SK-N-SH (cell line): Measurements from ENCODE around the gene ZNF207. TPM values are rescaled to one million over a fixed set of nuclear protein-coding genes. Genes with fewer than 3 reads are reported as not detected.

ENCODE experiments used
- CTCF ChIA-PET: fragments of 300-600, 350-600 bp; formaldehyde crosslinking; extraction: SDS; loops from one replicate; lab custom pipeline; 2021; lab: Yijun Ruan, JAX
- POLR2A ChIA-PET: fragments of 350-600 bp; sonication (Branson Sonifier 250); formaldehyde crosslinking; extraction: SDS; loops from one replicate; lab custom pipeline; 2020; ENCODE audit warnings: antibody characterized with exemption, inconsistent platforms; lab: Yijun Ruan, JAX
- DNase-seq: peaks from one replicate; pipeline ENCODE4 v3.0.0; 2012
- H2AFZ ChIP-seq: fragments of 200-600 bp; sonication (generic); 2 replicates; pipeline ENCODE4 v1.8.1; 2016; ENCODE audit warnings: antibody characterized with exemption, mild to moderate bottlenecking, low read depth
- H3F3A ChIP-seq: fragments of 200-600 bp; sonication (generic); replicated peaks from 2 replicates; pipeline ENCODE3; 2016; ENCODE audit warnings: antibody characterized with exemption, mild to moderate bottlenecking; ENCODE audit not compliant: insufficient read depth
- H3K27ac ChIP-seq, 2 experiments: fragments of 200-500 bp in 1 of 2; fragments of 200-600 bp in 1 of 2; sonication (Bioruptor generic) in 1 of 2; sonication (generic), shearing (Covaris generic) in 1 of 2; 2 replicates each; pipeline versions ENCODE4 v1.5.1 to v1.6.1; 2014 to 2016; ENCODE audit warnings: low read depth in 2 of 2, inconsistent platforms in 1 of 2, low read length in 1 of 2, mild to moderate bottlenecking in 1 of 2, mixed read lengths in 1 of 2
- H3K27me3 ChIP-seq: fragments of 200-600 bp; sonication (generic), shearing (Covaris generic); 2 replicates; pipeline ENCODE4 v1.6.1; 2016; ENCODE audit warnings: mixed run types; ENCODE audit not compliant: insufficient read depth
- H3K36me3 ChIP-seq, 2 experiments: fragments of 200-500 bp in 1 of 2; fragments of 200-600 bp in 1 of 2; sonication (Bioruptor generic) in 1 of 2; sonication (generic) in 1 of 2; replicated peaks in 1 of 2; 2 replicates each; pipeline versions ENCODE3 to v1.5.1; 2014 to 2016; ENCODE audit warnings: low read length in 1 of 2, mild to moderate bottlenecking in 1 of 2; ENCODE audit not compliant: insufficient read depth in 2 of 2, control insufficient read depth in 1 of 2
- H3K4me1 ChIP-seq, 2 experiments: fragments of 200-500 bp in 1 of 2; fragments of 200-600 bp in 1 of 2; sonication (Bioruptor generic) in 1 of 2; sonication (generic), shearing (Covaris generic) in 1 of 2; 2 replicates each; pipeline versions ENCODE4 v1.5.1 to v1.6.1; 2014 to 2016; ENCODE audit warnings: low read depth in 1 of 2, low read length in 1 of 2, mixed run types in 1 of 2; ENCODE audit not compliant: insufficient read depth in 2 of 2, control insufficient read depth in 1 of 2
- H3K4me2 ChIP-seq: fragments of 200-600 bp; sonication (generic), shearing (Covaris generic); 2 replicates; pipeline ENCODE4 v1.6.1; 2017; ENCODE audit warnings: mixed run types
- H3K4me3 ChIP-seq, 2 experiments: fragments of 200-500 bp in 1 of 2; fragments of 200-600 bp in 1 of 2; sonication (Bioruptor generic) in 1 of 2; sonication (generic), shearing (Covaris generic) in 1 of 2; 2 replicates each; pipeline versions ENCODE4 v1.5.1 to v1.8.1; 2014 to 2016; ENCODE audit warnings: low read depth in 2 of 2, inconsistent platforms in 1 of 2, low read length in 1 of 2, mild to moderate bottlenecking in 1 of 2, mixed read lengths in 1 of 2, moderate library complexity in 1 of 2
- H3K79me2 ChIP-seq: fragments of 200-600 bp; sonication (generic); 2 replicates; pipeline ENCODE4 v1.8.1; 2017; ENCODE audit warnings: mild to moderate bottlenecking; ENCODE audit not compliant: insufficient read depth
- H3K9ac ChIP-seq: fragments of 200-600 bp; sonication (generic); 2 replicates; pipeline ENCODE4 v1.6.1; 2017; ENCODE audit warnings: mixed run types
- H3K9me2 ChIP-seq: fragments of 200-600 bp; sonication (generic); 2 replicates; pipeline ENCODE4 v1.6.1; 2017; ENCODE audit warnings: mixed run types
- H3K9me3 ChIP-seq: fragments of 200-600 bp; sonication (generic); 2 replicates; pipeline ENCODE4 v1.6.1; 2017; ENCODE audit warnings: mixed run types, mild to moderate bottlenecking, moderate library complexity
- H4K20me1 ChIP-seq: fragments of 200-600 bp; sonication (generic); 2 replicates; pipeline ENCODE4 v1.6.1; 2017; ENCODE audit warnings: mild to moderate bottlenecking, mixed run types; ENCODE audit not compliant: insufficient read depth
- EZH2phosphoT487 ChIP-seq: fragments of 200-600 bp; sonication (generic); IDR thresholded peaks from 2 replicates; pipeline ENCODE4 v1.6.1; 2017; ENCODE audit warnings: low read depth, mixed run types, mild to moderate bottlenecking, antibody characterized with exemption, moderate library complexity, borderline replicate concordance
- GABPA ChIP-seq: IDR thresholded peaks from 2 replicates; pipeline ENCODE4 v1.4.0; 2012; ENCODE audit warnings: low read depth, mild to moderate bottlenecking
- NFIC ChIP-seq: IDR thresholded peaks from 2 replicates; pipeline ENCODE4 v1.4.0; 2012; ENCODE audit warnings: borderline replicate concordance
- NRF1 ChIP-seq: IDR thresholded peaks from 2 replicates; pipeline ENCODE4 v1.6.1; 2012; ENCODE audit warnings: low read depth, mild to moderate bottlenecking, low read length
- RCOR1 ChIP-seq: fragments of 150-350 bp; IDR thresholded peaks from 2 replicates; pipeline ENCODE4 v1.6.1; 2017; ENCODE audit warnings: antibody characterized with exemption, low read length
- SMC3 ChIP-seq: IDR thresholded peaks from 2 replicates; pipeline ENCODE4 v1.6.1; 2012; ENCODE audit warnings: low read depth, low read length, improper control_type of control experiment
- WGBS: methylation state at CpG from one replicate; pipeline ENCODE4 v1.1.6; 2017; ENCODE audit warnings: low lambda C conversion rate; 5-methylcytosine and 5-hydroxymethylcytosine counted together
- polyA plus RNA-seq, 3 experiments: library from polyadenylated mRNA; depleted of rRNA; stranded (reverse); fragments of >200 nt; gene quantifications; 2 replicates each; pipeline ENCODE4 v1.2.3, GENCODE V29; 2012
- TF ChIP-seq, protein P1 (sequence below): IDR thresholded peaks from 2 replicates; pipeline ENCODE4 v1.4.0; 2012; ENCODE audit warnings: low read depth
- TF ChIP-seq, protein P2 (sequence below): fragments of 200-600 bp; sonication (generic); IDR thresholded peaks from 2 replicates; pipeline ENCODE4 v1.6.1; 2017; ENCODE audit warnings: antibody characterized with exemption, mild to moderate bottlenecking, moderate library complexity
- TF ChIP-seq, protein P3 (sequence below): IDR thresholded peaks from 2 replicates; pipeline ENCODE4 v1.6.1; 2012; ENCODE audit warnings: mild to moderate bottlenecking, low read depth, low read length, moderate library complexity

ZNF207 gene
- polyA plus RNA-seq, 1 of the 3 experiments (the other 2 are of a cell fraction), result 122 TPM

DNA sequence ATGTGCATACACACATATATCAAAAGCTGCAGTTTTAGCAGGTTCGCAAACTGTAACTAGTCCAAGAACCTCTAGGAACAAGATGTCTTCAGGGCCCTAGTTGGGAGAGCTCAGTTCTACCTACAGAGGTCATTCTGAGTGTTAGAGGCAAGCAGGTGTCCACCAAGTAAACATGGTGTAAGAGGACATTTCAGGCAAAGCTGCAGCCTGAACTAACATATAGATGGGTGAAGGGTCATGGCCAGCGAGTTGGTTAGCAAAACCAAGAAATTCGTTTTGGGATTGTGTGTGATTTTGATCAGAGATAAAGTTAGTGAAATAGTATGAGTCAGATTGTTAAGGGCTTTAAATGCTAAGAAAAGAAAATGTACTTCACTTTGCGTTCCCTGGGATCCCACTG is 32.6 kb upstream of the ZNF207 start:
- H3K4me1 ChIP-seq, result no peaks in the 10 kb centered on the region
- TF ChIP-seq EZH2phosphoT487 (no peak), NRF1 (no peak)
- H3K27ac ChIP-seq, result no peak overlapping the region
- H2AFZ ChIP-seq, result no peak overlapping the region
- H3K9me3 ChIP-seq, result no peaks in the 10 kb centered on the region
- H3K4me2 ChIP-seq, result no peak overlapping the region
- H3K4me3 ChIP-seq, result no peak overlapping the region
- no peaks in the 10 kb centered on the region for H3K27me3 ChIP-seq
- 68% methylated on average over 4 of the region's 4 CpGs for WGBS
- H3F3A ChIP-seq, result no peaks in the 10 kb centered on the region
- DNase-seq, result no peak
- POLR2A ChIA-PET, result no interaction called here
- no peaks in the 10 kb centered on the region for H3K36me3 ChIP-seq
- H4K20me1 ChIP-seq, result no peaks in the 10 kb centered on the region
- H3K9me2 ChIP-seq, result no peaks in the 10 kb centered on the region
- CTCF ChIA-PET, result interaction anchor here (1.0 to 11.5 kb wide), 2 partner anchors 46 to 62 kb away, joined by 3 to 192 read pairs; no protein-coding TSS in a partner anchor
- no peaks in the 10 kb centered on the region for H3K79me2 ChIP-seq
- H3K9ac ChIP-seq, result no peak overlapping the region

DNA sequence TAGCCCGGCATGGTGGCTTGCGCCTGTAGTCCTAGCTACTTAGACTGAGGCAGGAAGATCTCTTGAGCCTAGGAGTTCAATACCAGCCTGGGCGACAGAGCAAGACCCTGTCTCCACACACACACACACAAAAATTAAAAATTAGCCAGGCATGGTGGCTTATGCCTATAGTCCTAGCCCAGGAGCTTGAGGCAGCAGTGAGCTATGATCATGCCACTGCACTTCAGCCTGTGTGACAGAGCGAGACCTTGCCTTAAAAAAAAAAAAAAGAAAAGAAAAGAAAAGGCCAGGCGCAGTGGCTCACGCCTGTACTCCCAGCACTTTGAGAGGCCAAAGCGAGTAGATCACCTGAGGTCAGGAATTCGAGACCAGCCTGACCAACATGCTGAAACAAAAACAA is 31.9 kb upstream of the ZNF207 start:
- H3K9me3 ChIP-seq, result no peaks in the 10 kb centered on the region
- no peak overlapping the region for H3K4me2 ChIP-seq
- H3K4me1 ChIP-seq, result no peaks in the 10 kb centered on the region
- CTCF ChIA-PET, result interaction anchor here (1.0 to 11.5 kb wide), 3 partner anchors 17 to 63 kb away, joined by 3 to 192 read pairs (median 4); no protein-coding TSS in a partner anchor
- POLR2A ChIA-PET, result no interaction called here
- H3K79me2 ChIP-seq, result no peaks in the 10 kb centered on the region
- no peaks in the 10 kb centered on the region for H3F3A ChIP-seq
- no peaks in the 10 kb centered on the region for H3K9me2 ChIP-seq
- no peaks in the 10 kb centered on the region for H3K27me3 ChIP-seq
- no peak for DNase-seq
- H4K20me1 ChIP-seq, result no peaks in the 10 kb centered on the region
- H2AFZ ChIP-seq, result no peak overlapping the region
- H3K27ac ChIP-seq, result no peak overlapping the region
- no peak overlapping the region for H3K4me3 ChIP-seq
- no peaks in the 10 kb centered on the region for H3K36me3 ChIP-seq
- no peak overlapping the region for H3K9ac ChIP-seq
- WGBS, result 89% methylated on average over 8 of the region's 8 CpGs
- TF ChIP-seq, protein P1, sequence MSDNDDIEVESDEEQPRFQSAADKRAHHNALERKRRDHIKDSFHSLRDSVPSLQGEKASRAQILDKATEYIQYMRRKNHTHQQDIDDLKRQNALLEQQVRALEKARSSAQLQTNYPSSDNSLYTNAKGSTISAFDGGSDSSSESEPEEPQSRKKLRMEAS, result no peak
- TF ChIP-seq EZH2phosphoT487, result no peak
- TF ChIP-seq, protein P2, sequence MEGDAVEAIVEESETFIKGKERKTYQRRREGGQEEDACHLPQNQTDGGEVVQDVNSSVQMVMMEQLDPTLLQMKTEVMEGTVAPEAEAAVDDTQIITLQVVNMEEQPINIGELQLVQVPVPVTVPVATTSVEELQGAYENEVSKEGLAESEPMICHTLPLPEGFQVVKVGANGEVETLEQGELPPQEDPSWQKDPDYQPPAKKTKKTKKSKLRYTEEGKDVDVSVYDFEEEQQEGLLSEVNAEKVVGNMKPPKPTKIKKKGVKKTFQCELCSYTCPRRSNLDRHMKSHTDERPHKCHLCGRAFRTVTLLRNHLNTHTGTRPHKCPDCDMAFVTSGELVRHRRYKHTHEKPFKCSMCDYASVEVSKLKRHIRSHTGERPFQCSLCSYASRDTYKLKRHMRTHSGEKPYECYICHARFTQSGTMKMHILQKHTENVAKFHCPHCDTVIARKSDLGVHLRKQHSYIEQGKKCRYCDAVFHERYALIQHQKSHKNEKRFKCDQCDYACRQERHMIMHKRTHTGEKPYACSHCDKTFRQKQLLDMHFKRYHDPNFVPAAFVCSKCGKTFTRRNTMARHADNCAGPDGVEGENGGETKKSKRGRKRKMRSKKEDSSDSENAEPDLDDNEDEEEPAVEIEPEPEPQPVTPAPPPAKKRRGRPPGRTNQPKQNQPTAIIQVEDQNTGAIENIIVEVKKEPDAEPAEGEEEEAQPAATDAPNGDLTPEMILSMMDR, result no peak
- TF ChIP-seq, protein P3, sequence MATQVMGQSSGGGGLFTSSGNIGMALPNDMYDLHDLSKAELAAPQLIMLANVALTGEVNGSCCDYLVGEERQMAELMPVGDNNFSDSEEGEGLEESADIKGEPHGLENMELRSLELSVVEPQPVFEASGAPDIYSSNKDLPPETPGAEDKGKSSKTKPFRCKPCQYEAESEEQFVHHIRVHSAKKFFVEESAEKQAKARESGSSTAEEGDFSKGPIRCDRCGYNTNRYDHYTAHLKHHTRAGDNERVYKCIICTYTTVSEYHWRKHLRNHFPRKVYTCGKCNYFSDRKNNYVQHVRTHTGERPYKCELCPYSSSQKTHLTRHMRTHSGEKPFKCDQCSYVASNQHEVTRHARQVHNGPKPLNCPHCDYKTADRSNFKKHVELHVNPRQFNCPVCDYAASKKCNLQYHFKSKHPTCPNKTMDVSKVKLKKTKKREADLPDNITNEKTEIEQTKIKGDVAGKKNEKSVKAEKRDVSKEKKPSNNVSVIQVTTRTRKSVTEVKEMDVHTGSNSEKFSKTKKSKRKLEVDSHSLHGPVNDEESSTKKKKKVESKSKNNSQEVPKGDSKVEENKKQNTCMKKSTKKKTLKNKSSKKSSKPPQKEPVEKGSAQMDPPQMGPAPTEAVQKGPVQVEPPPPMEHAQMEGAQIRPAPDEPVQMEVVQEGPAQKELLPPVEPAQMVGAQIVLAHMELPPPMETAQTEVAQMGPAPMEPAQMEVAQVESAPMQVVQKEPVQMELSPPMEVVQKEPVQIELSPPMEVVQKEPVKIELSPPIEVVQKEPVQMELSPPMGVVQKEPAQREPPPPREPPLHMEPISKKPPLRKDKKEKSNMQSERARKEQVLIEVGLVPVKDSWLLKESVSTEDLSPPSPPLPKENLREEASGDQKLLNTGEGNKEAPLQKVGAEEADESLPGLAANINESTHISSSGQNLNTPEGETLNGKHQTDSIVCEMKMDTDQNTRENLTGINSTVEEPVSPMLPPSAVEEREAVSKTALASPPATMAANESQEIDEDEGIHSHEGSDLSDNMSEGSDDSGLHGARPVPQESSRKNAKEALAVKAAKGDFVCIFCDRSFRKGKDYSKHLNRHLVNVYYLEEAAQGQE, result no peak
- TF ChIP-seq RCOR1, result no peak
- no peak for TF ChIP-seq SMC3
- TF ChIP-seq GABPA, result no peak
- TF ChIP-seq NFIC, result no peak
